ENCODE data around the gene ITM2B.
A peak's percentile ranks its signal among the peaks of the same experiment; 100 is the strongest.

The ITM2B gene

DNA sequence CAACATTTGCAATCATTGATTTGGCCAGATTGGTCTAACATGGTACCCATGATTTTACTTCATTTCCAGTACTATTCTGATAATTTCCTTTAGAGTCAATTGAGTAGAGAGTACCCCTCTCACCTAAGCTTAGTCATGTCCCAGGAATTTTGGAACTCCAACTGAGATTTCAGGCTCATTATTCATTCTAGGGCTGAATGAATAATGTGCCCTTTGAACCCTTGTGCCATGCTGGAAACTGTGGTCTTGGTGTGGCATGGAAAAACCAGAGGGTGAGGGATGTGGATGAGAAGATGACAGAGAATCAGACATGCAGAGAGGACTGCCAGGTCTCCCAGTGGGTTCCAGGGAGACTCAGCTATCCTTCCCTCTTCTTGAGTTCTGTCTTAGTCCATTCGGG lies 30.2 kb downstream of the ITM2B start:
- no peak for DNase-seq

DNA sequence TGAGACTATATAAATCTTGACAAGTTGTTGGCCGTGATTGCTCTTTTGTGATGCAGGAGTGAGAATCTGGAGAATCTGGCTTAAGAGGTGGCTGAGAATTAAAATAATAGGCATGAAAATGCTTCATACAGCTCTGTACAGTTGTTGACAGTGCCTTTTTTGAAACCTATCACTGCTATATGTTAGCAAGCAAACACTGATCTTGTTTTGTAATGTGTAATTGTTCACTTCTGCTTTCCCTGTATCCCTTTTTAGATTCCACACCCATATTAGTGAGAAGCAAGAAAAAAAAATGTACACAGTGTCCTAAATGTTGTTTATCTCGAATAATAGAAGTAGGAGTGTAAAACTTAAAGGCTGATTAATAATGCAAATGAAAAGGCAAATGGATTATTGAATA lies 31.1 kb downstream of the ITM2B start:
- no peak for DNase-seq

DNA sequence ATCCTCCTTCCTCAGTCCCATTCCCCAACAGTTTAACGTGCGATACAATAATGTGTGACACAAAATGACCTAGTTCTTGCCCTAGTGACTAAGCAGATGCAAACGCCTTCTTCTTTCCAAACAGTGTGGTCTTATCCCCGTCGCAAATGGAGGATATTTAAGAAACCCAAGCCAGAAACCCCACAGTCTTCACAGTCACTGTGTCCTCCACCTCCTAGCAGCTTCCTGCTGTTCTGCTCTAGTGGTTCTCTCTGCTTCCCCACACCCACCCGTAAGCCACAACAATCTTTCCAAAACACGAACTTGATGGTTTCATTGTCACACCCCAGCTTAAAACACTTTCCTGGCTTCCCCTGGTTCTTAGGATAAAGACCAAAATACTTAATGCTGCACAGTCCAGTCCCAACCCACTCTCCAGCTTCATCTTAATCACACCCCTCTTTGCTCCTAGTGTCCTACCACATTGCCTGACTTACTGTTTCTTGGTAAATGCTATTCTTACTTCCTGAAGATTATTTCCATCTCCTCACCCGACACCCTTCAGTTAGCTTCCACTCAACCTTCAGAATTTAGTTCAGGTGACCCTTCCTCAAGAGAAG lies 32.3 kb downstream of the ITM2B start:
- peak; percentile 19 for DNase-seq

GRCh38 chr13:48266150-48266549 lies 33.1 kb downstream of the ITM2B start:
- DNase-seq, result no peak

GRCh38 chr13:48266701-48267639 lies 34.0 kb downstream of the ITM2B start:
- DNase-seq, result no peak

DNA sequence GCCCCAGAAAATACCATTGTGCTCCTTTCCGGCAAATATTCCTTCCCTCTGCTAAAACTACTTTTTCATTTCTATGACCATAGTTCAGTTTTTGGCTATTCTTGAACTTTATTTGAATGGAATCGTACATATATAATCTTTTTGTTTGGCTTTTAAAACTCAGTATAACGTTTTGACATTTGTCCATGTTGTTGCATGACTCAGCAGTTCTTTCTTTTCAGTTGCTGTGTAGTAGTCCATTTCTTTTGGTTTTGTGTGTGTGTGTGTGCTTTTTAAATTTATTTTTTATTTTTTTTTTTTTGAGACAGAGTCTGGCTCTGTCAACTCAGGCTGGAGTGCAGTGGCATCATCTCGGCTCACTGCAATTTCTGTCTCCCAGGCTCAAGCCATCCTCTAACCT lies 35.0 kb downstream of the ITM2B start:
- no peak for DNase-seq

GRCh38 chr13:48273346-48273745 lies 40.3 kb downstream of the ITM2B start:
- no peak for DNase-seq

DNA sequence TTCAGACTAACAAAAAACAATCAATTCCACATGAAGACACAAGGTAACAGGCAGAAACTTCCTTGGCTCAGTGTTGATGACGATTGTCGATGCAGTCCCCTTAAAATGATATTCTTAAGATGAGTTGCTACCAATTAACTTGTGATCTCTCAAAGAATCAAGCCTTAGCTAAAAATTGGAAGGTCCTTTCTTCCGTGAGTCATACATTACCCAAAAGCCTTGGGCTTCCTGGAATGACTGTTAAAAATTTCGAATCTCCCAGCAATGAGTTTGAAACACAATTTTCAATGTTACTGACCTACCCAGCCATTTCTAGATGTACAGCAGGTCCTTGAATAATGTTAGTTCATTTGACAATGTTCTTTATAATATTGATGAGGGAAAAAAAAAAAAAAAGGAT lies 42.5 kb downstream of the ITM2B start:
- no peak for DNase-seq

GRCh38 chr13:48278806-48279205 lies 45.8 kb downstream of the ITM2B start:
- no peak for DNase-seq

DNA sequence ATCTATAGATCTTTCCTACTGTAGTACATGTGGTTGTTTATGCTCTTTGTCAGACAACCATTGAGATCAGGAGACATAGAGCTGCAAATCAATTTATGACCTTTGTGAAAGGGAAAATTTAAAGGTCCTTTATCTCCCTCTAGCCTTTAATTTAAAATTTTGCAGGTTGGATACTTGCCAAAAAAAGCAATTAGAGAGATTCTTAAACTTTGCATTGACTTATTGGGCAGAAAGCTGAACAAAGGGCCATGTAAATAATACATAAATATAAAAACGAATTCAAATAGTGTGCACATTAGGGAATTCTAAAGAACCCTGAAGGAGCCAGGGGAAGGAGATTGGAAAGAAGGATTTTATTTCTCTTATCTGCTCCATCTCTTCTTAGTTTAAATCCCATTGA lies 48.5 kb downstream of the ITM2B start:
- DNase-seq, result peak; percentile 21

DNA sequence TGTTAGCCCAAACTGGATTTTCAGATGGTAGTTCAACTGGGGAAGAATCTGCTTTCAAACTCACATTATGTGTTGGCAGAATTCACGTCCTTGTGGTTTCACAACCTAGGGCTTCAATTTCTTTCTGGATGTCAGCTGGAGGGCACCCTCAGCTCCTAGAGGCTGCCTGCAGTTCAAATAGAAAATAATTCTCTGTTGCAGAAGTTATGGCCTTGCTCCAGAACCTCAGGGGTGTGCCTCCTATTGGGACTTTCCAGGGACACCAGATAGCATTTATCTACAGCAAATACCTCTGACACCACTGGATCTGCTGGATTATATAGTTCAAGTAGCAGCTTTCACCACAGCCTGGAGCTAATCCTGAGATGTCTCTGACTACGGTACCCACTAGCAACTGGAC lies 58.7 kb downstream of the ITM2B start:
- DNase-seq, result peak; percentile 41

GRCh38 chr13:48292650-48293049 lies 59.6 kb downstream of the ITM2B start:
- no peak for DNase-seq

- no peak for DNase-seq
Observed at GRCh38 chr13:48294653-48295052, 61.6 kb downstream of the ITM2B start.

DNA sequence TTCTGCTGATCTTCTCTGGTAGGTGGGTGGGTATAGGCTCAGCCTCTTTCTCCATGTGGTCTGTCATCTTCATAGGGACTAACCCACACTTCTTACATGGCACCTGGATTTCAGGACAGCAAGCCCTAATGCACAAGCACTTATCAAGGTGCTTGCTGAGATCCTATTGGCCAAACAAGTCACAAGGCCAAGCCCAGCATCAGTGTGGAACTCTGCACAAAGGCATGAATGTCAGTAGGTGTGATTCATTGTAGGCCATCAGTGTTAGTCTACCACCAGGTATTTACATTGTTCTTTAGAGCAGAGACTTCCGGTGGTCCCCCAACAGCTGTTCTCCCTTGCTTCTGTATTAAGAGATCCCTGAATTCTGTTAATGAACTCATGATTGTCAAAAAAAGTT lies 62.3 kb downstream of the ITM2B start:
- DNase-seq, result no peak

- DNase-seq, result no peak
Observed at GRCh38 chr13:48296528-48296927, 63.5 kb downstream of the ITM2B start.

DNA sequence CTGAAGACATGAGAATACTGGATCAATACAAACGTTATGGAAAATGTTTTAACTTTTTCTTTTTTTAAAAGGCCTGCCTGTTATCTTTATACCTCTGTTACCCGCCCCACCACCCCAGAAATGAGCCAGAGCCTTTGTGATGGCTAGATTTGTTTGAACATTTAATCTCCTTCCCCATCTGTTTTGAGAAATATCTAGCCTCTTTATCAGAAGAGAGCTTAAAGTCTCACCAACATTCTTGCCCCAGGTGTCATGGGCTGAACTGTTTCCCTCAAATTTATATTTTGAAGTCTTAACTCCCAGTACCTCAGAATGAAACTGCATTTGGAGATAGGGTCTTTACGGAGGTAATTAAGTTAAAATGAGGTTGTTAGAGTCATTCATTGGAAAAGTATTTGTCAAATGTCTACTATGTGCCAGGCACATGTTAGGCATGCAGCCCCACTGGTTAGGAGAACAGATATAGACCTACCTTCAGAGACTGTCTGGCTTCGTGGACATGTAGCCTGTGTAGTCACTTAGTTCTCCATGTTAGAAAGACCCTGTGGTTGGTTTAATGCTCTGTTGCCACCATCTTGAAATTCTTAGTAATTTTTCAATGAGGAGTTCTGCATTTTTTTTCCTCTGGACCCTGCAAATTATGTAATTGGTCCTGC lies 64.3 kb downstream of the ITM2B start:
- no peak for DNase-seq

DNA sequence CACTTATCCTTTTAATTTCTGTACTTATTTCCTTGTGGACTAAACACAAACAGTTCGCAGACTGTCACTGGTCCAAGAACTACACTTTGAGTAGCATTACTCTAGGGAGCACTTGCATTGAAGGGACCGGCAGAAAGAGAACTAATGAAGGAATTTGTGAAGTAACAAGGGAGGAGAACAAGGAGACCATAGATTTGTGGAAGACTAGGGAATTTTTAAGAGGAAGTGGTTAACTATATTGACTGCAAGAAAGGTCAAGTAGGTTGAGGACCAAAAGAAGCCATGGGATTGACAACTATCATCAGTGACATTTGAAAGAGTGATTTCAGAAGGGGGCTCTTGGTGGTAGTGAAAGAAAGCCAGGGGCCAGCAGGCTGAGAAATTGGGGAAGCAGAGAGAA lies 66.6 kb downstream of the ITM2B start:
- DNase-seq, result no peak

- DNase-seq, result no peak
Observed at GRCh38 chr13:48302871-48303358, 69.9 kb downstream of the ITM2B start.

GRCh38 chr13:48303359-48304142 lies 70.5 kb downstream of the ITM2B start, which contains the start of gene RB1:
Gene RB1, plus strand, starts transcription at chr13:48303751. Its CDS starts 162 bp downstream, at chr13:48303913.
- DNase-seq, result peak; percentile 94

GRCh38 chr13:48304143-48304876 lies 71.3 kb downstream of the ITM2B start:
- peak; percentile 71 for DNase-seq

GRCh38 chr13:48311223-48311622 lies 78.2 kb downstream of the ITM2B start:
- DNase-seq, result no peak

Data from hematopoietic multipotent progenitor cell treated with erythropoietin and hydrocortisone succinate and interleukin-3 and kit ligand, for 6 days (in vitro differentiated cells).